Mesothelial cell of epicardium (in vitro differentiated cells): ENCODE measurements around the gene CACNA1I. TPM values are rescaled to one million over a fixed set of nuclear protein-coding genes. Genes with fewer than 3 reads are reported as not detected.

Experiments
- DNase-seq, 2 experiments: peaks; one replicate each; pipeline ENCODE4 v3.0.0; 2021; ENCODE audit warnings: low spot score in 2 of 2; ENCODE audit not compliant: unreplicated experiment in 2 of 2
- H3K27ac Mint-ChIP-seq: 2 replicates; pipeline ENCODE4 v1.8.0; 2021; ENCODE audit warnings: mixed read lengths
- H3K27me3 Mint-ChIP-seq: 2 replicates; pipeline ENCODE4 v1.8.0; 2021; ENCODE audit warnings: low read depth, mixed read lengths
- H3K36me3 Mint-ChIP-seq: 2 replicates; pipeline ENCODE4 v1.8.0; 2021; ENCODE audit warnings: mixed read lengths
- H3K4me1 Mint-ChIP-seq: 2 replicates; pipeline ENCODE4 v1.8.0; 2021; ENCODE audit warnings: mixed read lengths
- H3K4me3 Mint-ChIP-seq: 2 replicates; pipeline ENCODE4 v1.8.0; 2021; ENCODE audit warnings: mild to moderate bottlenecking, moderate library complexity, mixed read lengths
- H3K9me3 Mint-ChIP-seq: 2 replicates; pipeline ENCODE4 v1.8.0; 2021; ENCODE audit warnings: mixed read lengths
- total RNA-seq: library from RNA; stranded (reverse); gene quantifications from 3 replicates; pipeline ENCODE4 v1.2.1, GENCODE V29; 2021
- TF ChIP-seq, protein P1 (sequence below): fragments of 200-600 bp; sonication (generic); IDR thresholded peaks from one replicate; pipeline ENCODE4 v1.5.0; 2021; ENCODE audit warnings: antibody characterized with exemption; ENCODE audit not compliant: unreplicated experiment

CACNA1I gene
- total RNA-seq, 1 donor from 2014 or later, result 0.31 TPM

DNA sequence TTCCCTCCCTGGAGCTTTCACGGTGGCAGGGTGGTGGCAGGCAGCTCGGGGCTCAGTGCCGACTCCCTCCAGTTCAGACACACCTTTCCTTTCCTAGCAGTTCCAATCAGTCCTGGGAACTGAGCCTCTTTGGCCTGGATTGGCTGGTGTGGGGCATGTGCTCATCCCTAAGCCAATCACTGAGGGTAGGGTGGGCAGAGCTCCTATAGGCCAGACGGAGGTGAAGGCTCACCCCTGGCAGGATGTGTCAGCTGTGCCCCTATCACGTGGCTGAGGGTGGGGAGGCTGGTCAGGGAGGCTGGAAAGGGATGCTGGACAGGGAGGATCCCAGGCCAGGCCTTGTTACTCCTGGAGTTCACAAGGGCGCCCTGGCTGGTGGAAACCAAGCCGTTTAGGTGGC, 40.2 kb downstream of the CACNA1I start:
- Mint-ChIP-seq H3K4me1 (peaks cover 16% of the 10 kb centered on the region), H3K36me3 (no peaks in the 10 kb centered on the region), H3K9me3 (peaks cover 8% of the 10 kb centered on the region), H3K4me3 (no peak overlapping the region), H3K27me3 (peaks cover 35% of the 10 kb centered on the region), H3K27ac (no peak overlapping the region)
- TF ChIP-seq, protein P1, sequence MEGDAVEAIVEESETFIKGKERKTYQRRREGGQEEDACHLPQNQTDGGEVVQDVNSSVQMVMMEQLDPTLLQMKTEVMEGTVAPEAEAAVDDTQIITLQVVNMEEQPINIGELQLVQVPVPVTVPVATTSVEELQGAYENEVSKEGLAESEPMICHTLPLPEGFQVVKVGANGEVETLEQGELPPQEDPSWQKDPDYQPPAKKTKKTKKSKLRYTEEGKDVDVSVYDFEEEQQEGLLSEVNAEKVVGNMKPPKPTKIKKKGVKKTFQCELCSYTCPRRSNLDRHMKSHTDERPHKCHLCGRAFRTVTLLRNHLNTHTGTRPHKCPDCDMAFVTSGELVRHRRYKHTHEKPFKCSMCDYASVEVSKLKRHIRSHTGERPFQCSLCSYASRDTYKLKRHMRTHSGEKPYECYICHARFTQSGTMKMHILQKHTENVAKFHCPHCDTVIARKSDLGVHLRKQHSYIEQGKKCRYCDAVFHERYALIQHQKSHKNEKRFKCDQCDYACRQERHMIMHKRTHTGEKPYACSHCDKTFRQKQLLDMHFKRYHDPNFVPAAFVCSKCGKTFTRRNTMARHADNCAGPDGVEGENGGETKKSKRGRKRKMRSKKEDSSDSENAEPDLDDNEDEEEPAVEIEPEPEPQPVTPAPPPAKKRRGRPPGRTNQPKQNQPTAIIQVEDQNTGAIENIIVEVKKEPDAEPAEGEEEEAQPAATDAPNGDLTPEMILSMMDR, result no peak
- no peak for DNase-seq

DNA sequence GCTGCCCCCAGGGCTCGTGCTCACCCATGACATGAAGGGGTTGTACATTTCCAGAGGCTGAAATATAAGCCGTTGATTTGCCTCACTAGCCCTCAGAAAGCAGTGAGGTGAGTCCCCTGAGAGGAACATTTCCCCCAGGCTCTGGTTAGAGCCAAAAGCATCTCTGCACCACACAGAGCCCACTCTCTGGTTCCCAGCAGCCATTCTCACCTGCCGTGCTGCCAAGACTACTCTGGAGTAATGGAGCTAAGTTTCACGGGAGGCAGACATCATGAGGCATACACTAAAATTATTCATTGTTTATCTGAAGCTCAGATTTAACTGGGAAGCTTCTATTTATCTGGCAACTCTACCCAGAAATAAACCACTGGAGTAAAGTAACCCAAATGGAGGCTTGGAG, 40.8 kb downstream of the CACNA1I start:
- Mint-ChIP-seq H3K27me3 (peaks cover 37% of the 10 kb centered on the region), H3K4me3 (no peak overlapping the region), H3K27ac (no peak overlapping the region), H3K36me3 (no peaks in the 10 kb centered on the region), H3K4me1 (peaks cover 16% of the 10 kb centered on the region), H3K9me3 (peaks cover 8% of the 10 kb centered on the region)
- TF ChIP-seq, protein P1, result no peak
- DNase-seq, result no peak

DNA sequence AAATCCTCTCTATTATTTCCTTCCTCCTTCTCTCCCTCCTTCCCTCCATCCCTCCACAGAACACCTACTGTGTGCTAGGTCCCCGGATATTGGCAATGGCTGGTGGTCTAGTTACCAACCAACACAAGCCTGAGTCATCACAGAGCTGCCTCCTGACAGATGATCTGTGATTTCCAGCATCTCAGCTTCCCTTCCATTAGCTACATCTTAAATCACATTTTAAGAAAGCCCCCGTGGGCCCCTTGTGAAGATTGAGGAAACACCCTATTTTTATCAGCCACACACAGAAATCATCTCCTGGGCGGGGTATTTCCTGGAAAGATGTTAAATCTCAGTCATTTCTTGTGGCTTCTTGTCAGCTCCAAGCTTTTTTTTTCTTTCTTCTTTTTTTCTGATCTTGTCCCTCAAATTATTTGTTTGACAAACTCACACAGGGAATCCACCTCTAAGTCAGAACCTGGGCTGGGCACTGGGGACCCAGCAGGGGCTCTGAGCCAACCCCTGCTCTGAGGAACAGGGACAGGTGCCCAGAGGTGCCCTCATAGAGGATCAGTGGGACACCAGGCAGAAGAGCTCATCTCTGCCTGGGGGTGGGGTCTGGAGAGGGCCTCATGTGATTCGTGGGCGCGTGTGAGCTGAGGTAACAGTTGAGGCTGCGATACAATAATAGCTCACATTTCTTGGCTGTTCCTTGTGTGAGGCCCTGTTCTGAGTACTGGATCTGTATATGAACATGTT, 42.4 kb downstream of the CACNA1I start:
- DNase-seq, result no peak
- Mint-ChIP-seq H3K36me3 (no peaks in the 10 kb centered on the region), H3K4me3 (no peak overlapping the region), H3K27me3 (peaks cover 45% of the 10 kb centered on the region), H3K27ac (no peak overlapping the region), H3K4me1 (peaks cover 9% of the 10 kb centered on the region), H3K9me3 (peaks cover 8% of the 10 kb centered on the region)
- TF ChIP-seq, protein P1, result no peak

DNA sequence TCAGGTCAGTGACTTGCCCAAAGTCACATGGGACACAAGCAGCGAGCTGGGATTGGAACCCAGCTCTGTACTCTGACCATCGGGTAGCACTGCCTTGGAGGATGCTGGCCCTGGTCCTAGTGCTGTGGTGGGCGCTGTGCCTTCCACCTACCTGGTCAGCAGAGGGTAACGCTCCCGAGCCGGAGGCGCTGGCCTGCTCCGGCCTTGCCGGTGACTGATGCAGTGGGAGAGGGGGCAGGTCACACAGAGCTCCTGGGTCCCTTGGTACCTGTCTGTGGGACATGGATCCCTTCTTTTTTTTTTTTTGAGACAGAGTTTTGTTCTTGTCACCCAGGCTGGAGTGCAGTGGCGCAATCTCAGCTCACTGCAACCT, 43.0 kb downstream of the CACNA1I start:
- H3K36me3 Mint-ChIP-seq, result no peaks in the 10 kb centered on the region
- TF ChIP-seq, protein P1, result no peak
- no peak overlapping the region for H3K27ac Mint-ChIP-seq
- H3K27me3 Mint-ChIP-seq, result peaks cover 44% of the 10 kb centered on the region
- H3K4me3 Mint-ChIP-seq, result no peak overlapping the region
- DNase-seq, result no peak
- H3K4me1 Mint-ChIP-seq, result peaks cover 11% of the 10 kb centered on the region
- H3K9me3 Mint-ChIP-seq, result peaks cover 8% of the 10 kb centered on the region

DNA sequence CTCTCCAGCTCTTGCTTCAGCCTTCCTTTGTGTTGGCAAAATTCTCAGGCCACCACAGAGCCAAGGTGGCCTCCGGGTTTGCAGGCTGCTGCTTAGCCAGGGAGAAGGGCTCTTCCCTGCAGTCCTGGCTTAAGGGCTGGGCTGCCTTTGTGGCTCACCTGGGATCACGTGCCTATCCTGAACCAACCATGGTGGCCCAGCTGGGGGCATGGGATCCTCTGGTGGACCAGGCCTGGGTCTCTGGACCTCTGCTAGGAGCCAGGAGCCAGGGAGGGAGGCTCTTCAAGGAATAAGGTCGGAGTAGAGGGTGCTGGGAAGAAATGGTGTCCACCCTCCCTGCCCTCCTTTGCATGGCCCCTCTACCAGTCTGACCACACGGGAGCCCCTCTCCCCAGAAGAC, 43.9 kb downstream of the CACNA1I start:
- Mint-ChIP-seq H3K27me3 (peaks cover 39% of the 10 kb centered on the region), H3K9me3 (peaks cover 8% of the 10 kb centered on the region), H3K4me3 (no peak overlapping the region), H3K27ac (no peak overlapping the region), H3K36me3 (no peaks in the 10 kb centered on the region), H3K4me1 (peaks cover 11% of the 10 kb centered on the region)
- no peak for DNase-seq
- TF ChIP-seq, protein P1, result no peak
